GM19467 (cell line): ENCODE data around the gene AHRR.
"Not testable (repeated sequence)": the region's sequence is repeated elsewhere in the genome, so short reads cannot be mapped to it uniquely, and the experiment has no call there.

Source experiments
- ATAC-seq: cut with Tn5 transposase; IDR thresholded peaks from one replicate; pipeline ENCODE4 v1.9.1; 2021; ENCODE audit warnings: mild to moderate bottlenecking, moderate library complexity; ENCODE audit not compliant: unreplicated experiment

The AHRR gene

DNA sequence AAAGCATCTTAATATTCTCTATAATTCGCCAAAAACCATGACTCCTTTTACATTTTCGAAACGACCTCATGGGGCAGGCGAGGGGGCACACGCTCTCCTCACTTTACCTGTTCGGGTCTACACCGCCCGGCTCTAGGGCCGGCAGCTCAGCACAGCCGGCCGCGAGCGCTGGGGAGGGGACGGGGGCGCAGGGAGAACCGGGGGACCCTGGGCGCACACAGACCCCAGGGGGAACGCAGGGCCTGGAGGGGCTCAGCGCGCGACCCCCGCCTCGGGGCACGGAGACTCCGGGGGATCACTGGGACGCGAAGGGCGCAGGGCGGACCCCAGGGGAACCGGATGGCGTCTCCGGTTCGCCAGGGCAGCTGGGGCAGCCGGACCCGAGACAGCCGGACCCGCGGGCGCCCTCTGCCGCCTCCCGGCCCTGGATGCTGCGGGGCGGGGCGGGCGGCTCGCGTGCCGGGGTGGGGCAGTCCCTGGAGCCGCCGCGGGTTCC lies at the start of gene AHRR:
AHRR (plus strand) TSS at position 485 of the 496 bp plus-strand sequence. CDS start 22,189 bp downstream, outside the sequence.
- ATAC-seq, result peak; percentile 42

DNA sequence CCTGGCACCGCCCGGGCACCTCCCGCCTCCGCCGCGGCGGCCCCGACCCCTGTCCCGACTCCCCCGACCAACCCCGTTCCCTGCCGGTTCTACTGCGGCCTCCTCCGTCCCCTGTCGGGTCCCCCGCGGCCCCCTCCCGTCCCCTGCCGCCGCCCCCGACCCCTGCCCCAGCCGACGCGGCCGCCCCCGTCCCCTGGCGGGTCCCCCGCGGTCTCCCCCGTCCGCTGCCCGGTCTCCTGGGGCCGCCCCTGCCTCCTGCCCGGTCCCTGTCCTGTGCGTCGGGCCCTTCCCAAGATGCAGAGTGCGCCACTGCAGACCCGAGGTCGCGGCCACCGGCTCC lies 49.7 kb upstream of the AHRR start:
- ATAC-seq, result not testable (repeated sequence)

DNA sequence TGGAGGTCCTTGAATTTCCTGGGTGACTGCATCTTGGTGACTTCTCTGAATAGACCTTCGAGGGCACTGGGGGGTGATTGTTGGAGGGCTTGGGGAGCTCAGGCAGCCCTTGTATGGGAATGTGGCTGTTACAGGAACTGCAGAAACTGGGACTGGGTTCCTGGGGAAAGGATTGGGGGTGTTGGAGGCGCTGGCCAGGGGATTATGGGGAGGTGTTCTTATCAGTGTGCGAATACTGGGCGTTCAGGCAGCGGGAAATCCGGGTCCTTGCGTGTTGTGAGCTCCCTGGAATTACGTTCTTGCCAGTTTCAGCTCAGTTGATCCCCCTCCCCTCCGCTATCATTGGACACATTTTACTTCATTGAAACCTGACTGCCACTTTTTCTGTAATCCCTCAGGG lies 48.4 kb upstream of the AHRR start:
- not testable (repeated sequence) for ATAC-seq

DNA sequence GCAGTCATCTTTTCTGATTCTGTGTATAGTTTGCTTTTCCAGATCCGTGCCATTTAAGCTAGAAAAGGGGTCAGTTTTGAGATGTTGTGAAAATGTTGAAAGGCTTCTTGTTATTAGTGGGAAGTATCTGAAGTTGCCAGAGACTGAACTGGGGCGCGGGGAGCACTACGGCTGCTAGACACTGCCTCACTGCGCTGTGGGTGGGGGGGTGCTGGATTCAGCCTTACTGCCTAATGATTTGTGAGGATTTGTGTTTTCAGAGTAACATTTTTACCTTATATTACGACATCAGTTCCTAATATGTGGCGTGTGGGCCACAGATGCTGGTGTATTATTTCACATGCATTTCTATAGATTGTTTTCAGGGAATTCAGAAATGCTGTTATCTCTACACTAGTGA lies 48.0 kb upstream of the AHRR start:
- ATAC-seq, result not testable (repeated sequence)

DNA sequence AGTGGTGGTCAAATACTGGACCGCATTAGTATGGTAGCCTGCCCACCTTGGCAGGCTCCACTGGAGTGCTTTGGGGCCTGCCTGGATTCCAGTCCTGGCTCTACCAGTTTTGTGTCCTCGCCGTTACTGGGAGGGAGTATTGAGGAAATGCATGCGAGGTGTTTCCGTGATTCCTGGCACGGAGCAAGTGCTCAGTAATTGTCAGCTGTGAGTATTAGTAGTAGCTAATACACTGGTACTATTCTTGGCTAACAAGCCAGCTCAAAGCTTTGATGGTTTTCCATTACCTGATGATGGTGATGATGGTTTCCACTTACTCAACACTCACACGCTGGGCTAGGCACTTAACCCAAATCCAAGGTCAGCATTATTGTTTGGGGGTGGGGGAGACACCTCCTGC lies 47.2 kb upstream of the AHRR start:
- ATAC-seq, result not testable (repeated sequence)

DNA sequence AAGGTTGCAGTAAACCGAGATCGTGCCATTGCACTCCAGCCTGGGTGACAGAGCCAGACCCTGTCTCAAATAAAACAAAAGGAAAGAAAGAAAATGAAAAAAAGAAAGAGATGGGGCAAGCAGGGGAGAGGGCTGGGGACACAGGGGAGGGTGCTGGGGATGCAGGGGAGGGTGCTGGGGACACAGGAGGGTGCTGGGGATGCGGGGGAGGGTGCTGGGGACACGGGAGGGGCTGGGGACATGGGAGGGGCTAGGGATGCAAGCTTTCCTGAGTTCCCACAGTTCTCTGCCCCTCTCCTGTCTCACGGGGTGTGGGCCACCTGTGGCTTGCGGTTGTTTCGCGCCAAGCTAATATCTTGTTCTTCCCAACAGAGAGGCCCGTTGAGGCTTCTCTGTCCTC lies 42.9 kb upstream of the AHRR start:
- no peak for ATAC-seq

DNA sequence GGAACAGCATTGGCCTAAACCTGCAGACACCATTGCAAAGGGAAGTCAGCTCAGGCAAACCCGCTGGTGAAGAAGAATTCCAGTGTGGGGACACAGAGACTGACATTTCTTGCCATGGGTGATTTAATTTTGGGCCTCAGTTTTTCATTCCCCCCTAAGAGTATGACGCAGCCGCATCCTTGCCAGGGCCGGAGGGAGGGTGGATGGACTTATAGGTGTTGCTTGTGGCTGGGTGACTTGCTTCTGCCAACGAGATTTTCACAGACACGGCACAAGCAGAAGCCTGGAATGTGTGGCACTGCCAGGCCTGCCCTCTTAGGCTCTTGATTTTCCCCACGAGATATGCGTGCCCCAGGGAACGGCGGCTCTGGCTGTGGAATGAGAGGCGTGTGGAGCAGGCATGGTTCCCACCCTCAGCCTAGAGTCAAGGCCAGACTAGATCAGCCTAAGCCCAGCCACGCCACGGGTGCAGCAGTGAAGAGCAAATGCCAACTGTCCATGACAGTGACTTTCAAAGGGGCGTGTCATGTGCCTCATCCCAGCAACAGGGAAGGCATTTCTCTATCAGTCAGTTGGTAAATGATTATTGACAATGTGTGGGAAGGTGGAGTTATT lies 42.4 kb upstream of the AHRR start:
- not testable (repeated sequence) for ATAC-seq

DNA sequence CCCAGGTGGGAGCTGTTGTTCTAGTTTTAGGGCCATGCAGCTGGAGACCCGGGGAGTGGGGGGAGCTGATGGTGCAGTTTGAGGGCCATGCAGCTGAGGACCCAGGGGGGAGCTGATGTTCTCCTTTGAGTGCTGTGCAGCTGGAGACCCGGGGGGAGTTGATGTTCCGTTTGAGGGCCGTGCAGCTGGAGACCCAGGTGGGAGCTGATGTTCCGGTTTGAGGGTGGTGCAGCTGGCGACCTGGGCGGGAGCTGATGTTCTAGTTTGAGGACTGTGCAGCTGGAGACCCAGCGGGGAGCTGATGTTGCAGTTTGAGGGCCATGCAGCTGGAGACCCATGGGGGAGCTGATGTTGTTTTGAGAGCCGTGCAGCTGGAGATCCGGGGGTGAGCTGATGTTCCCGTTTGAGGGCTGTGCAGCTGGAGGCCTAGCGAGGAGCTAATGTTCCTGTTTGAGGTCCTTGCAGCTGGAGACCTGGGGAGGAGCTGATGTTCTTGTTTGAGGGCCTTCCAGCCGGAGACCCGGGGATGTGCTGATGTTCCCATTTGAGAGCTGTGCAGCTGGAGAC lies 35.4 kb upstream of the AHRR start:
- ATAC-seq, result no peak

DNA sequence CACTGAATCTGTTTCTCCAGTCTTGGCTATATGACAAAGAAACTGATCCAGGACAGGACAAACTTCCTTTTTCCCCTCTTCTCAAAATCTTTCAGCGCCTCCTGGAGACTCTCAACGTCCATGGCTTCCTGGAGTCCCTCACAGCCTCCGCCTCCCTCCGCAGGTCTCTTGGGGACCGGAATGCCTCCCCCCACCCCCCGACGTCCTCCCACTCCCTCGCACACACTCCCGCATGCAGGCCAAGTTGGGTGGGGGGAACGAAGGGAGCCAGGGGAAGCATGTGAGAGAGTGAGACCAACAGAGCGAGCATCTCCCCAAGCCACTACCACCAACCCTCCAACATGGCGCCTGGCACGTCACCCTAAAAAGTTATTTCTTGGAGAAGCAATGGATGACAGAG lies 31.3 kb upstream of the AHRR start:
- not testable (repeated sequence) for ATAC-seq

DNA sequence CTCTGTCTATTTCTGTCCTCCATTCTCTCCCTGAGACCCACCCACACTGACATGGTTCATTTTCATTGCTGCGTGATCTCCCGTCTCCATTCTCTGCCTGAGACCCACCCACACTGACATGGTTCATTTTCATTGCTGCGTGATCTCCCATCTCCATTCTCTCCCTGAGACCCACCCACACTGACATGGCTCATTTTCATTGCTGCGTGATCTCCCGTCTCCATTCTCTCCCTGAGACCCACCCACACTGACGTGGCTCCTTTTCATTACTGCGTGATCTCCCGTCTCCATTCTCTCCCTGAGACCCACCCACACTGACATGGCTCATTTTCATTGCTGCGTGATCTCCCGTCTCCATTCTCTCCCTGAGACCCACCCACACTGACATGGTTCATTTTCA lies 30.2 kb upstream of the AHRR start:
- ATAC-seq, result not testable (repeated sequence)

DNA sequence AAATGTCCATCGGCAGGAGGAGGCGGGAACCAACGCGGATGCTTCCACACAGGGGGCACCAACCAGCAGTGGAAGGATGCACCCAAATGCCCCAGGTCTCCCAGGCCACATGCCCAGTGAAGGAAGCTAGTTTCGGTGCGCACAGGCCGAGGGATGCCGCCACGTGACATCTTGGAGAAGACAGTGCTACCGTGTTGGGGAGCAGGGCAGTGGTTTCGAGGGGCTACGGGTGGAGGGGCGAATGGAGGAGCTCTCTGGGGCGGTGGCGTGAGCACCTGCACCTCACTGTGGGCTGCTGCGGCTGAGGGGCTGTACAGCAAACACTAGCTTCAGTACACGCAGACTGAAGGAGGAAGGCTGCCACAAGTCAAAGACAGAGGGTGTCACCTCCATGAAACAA lies 26.7 kb upstream of the AHRR start:
- not testable (repeated sequence) for ATAC-seq

DNA sequence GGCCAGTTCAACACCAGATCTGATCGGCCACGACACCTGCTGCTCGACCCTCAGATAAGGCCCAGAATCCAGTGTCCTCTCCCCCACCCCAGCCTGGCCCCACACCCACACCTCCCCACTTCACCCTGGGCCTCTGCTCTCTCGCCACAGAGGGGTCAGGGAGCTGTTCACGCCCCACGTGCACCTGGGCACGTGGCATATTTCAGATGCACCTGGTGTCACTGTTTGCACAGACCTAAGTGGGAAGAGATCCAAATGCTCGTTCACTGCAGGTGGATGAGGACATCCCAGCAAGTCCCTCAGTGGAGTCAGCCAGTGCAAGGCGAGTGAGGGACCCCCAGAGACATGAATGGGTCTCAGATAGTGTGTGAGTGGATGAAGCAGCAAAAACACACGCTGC lies 25.3 kb upstream of the AHRR start:
- ATAC-seq, result not testable (repeated sequence)

DNA sequence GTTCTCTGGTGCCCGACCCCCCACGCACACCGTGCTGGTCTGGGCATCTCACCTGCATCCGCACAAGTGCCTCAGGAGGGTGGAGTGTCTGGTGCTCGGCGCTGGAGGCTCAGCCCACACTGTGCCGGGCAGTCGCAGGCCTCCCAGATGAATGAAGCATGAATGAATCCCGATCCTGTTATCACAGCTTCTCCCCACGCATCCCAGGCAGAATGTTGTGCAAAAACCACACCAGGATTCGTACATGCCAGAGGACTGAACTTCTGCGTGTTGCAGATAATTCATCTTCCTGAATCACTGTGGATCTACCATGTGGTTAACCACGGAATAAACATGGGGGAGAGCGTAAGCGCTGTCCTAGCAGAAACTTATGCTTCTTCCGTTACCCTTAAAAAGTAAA lies 24.6 kb upstream of the AHRR start:
- ATAC-seq, result not testable (repeated sequence)

DNA sequence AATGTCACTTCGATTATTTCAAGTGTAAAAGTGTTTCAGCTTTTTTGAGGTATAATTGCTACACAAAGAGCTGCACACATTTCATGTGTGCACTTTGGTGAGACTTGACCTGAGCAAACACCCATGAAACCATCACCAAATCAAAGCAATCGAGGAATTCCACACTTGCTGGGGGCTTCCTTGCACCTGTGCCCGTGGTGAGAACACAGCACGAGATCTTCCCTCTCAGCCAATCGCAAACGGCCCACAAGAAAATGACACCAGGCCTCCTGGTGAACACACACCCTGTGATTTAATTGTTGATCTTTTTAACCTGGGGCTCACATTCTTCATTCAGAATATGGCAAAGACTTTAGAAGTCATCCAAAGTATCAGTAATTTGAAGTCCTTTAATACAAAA lies 24.1 kb upstream of the AHRR start:
- ATAC-seq, result not testable (repeated sequence)

DNA sequence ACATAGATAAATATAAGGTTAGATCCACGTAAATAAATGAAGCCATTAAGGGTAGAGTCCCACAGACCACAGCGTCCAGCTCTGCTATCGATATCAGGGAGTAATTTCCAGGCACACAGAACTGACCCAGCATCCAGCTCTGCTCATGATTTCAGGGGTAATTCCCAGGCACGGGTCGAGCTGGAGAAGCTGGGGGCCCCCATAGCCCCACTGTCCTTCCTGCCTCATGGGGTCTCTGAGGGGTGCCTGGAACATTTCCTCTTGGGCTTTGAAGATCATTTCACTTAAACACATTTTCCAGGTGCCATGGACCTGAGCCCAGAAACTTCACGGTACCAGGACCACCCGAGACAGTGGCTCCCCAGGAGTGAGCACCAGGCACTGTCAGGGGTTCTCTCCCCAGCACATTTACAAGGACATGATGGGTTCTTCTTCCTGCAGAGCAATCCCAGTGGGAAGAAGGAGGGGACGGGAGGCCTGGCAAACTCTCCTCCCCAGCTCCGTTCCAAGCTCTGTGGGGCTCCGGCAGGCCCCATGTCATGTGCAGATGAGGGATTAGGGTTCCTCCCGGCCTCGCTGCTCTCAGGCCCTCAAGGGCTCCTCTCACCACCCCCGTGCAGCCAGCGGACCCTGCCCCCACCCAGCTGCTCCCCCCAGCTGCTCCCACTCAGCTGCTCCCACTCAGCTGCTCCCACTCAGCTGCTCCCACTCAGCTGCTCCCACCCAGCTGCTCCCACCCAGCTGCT lies 23.4 kb upstream of the AHRR start:
- ATAC-seq, result not testable (repeated sequence)

DNA sequence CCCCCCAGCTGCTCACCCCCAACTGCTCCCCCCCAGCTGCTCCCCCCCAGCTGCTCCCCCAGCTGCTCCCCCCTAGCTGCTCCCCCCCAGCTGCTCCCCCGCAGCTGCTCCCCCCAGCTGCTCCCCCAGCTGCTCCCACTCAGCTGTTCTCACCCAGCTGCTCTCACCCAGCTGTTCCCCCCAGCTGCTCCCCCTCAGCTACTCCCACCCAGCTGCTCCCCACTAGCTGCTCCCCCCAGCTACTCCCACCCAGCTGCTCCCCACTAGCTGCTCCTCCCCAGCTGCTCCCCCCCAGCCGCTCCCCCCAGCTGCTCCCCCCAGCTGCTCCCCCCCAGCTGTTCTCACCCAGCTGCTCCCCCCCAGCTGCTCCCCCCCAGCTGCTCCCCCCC lies 22.8 kb upstream of the AHRR start:
- no peak for ATAC-seq

DNA sequence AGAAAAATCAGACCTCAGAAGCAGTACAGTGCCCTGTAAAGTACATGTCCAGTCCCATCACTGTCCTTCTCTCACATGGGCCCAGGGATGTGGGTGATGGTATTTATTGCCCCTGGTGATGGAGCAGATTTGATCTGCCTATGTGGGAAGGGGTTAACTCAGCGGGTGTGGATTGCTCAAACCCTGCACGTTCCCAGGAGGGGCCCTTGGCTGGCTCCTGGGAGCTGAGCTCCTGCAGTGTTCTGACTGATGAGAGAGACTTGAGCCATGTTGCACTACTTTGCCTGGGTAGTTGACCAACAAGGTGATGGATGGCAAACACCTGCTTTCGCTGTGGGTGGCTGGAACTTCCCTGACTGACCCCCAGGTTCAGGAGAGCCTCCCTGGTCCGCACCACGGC lies 21.6 kb upstream of the AHRR start:
- not testable (repeated sequence) for ATAC-seq

DNA sequence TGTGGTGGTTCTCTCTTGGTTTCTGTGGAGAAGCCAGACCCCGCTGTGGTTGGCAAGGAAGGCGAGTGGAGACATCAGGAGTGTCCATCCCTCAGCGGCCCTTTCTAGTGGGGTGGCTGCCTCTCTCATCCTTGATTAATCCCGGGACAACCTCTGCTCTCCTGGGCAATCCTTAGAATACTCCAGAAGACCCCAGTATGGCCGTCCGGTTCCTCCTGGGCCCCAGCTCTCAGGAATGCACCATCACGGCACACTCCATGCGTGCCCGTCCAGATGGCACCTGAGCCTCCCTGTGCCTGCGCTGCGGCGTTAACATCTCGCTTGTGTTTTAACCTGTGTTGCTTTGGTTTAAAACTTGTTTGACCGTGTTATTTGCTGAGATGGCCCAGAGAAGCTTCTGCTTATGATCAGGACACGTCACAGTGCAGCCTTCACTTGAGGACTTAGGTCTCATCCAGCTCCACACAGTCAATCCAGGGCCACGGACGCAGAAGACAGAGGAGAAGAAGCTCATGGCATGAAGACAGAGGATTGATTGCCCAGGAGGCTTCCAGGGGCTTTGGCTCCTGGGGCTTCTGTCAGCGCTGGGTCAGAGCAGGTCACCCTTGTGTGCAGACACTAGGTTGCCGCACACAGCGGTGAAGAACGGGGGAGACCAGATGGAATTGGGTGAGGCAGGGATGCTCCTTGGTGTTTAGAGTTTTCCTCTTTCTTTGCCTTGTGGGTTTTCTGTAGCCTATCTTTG lies 20.7 kb upstream of the AHRR start:
- ATAC-seq, result not testable (repeated sequence)

DNA sequence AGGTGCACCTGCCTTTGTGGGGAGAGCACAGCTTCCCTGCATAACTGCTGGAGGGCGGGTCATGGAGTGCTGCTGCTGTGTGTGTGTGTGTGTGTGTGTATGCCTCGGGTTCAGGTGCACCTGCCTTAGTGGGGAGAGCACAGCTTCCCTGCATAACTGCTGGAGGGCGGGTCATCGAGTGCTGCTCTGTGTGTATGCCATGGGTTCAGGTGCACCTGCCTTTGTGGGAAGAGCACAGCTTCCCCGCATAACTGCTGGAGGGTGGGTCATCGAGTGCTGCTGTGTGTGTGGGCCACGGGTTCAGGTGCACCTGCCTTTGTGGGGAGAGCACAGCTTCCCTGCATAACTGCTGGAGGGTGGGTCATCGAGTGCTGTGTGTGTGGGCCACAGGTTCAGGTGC lies 19.1 kb upstream of the AHRR start:
- not testable (repeated sequence) for ATAC-seq

DNA sequence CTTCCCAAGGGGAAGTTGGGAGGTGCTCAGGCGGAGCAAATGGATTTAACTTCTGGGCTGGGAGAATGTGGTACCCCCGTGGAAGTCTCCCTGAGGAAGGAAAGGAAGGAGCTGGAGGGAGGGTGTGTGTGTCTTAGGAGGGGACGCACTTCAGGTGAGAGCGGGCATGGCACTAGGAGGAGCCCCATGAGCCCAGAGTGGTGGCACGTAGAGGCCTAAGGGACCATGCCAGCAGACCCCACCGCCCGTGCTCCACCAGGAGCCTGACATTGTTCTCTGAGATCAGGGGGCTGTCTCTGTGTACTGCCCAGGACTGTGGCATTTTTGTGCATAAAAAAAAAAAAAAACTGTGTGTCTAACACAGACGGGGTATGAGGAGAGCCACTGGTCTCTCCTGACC lies 18.5 kb upstream of the AHRR start:
- ATAC-seq, result no peak

DNA sequence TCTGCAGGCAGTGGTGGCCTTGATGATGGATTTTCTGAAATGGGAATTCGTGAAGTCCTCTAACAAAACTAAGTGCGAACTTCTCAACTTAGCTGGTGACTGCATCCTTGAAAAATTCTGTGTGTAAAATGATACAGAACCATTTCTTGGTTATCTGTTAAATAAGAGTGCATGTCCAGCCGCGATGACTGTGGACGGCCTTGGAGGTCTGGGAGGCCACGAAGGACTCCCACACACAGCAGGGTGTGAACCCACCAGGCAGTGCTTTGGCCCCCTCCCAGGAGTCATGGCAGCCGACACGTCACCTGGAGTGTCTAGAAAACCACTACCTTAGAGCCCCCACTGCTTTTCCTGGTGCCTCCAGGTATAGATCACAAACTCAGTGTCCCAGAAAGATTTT lies 17.8 kb upstream of the AHRR start:
- ATAC-seq, result not testable (repeated sequence)
